Osteocyte (in vitro differentiated cells): ENCODE data around the gene SYCP3. TPM values are rescaled to one million over a fixed set of nuclear protein-coding genes. Genes with fewer than 3 reads are reported as not detected.

Experiments
- DNase-seq: peaks from one replicate; pipeline ENCODE4 v3.0.0; 2021; ENCODE audit warnings: mixed read lengths; ENCODE audit not compliant: unreplicated experiment; ENCODE audit errors: extremely low spot score
- H3K27ac Mint-ChIP-seq: one replicate; pipeline ENCODE4 v1.8.0; 2021; ENCODE audit warnings: mild to moderate bottlenecking, mixed read lengths; ENCODE audit not compliant: unreplicated experiment
- H3K27me3 Mint-ChIP-seq: one replicate; pipeline ENCODE4 v1.8.0; 2021; ENCODE audit warnings: mixed read lengths; ENCODE audit not compliant: unreplicated experiment
- H3K36me3 Mint-ChIP-seq: one replicate; pipeline ENCODE4 v1.8.0; 2021; ENCODE audit warnings: mixed read lengths; ENCODE audit not compliant: unreplicated experiment
- H3K4me1 Mint-ChIP-seq: one replicate; pipeline ENCODE4 v1.8.0; 2021; ENCODE audit warnings: mixed read lengths; ENCODE audit not compliant: unreplicated experiment
- H3K4me3 Mint-ChIP-seq: one replicate; pipeline ENCODE4 v1.8.0; 2021; ENCODE audit warnings: mild to moderate bottlenecking, moderate library complexity, mixed read lengths; ENCODE audit not compliant: unreplicated experiment
- H3K9me3 Mint-ChIP-seq: one replicate; pipeline ENCODE4 v1.8.0; 2021; ENCODE audit warnings: mixed read lengths; ENCODE audit not compliant: unreplicated experiment
- total RNA-seq: library from RNA; stranded (reverse); gene quantifications from 2 replicates; pipeline ENCODE4 v1.2.1, GENCODE V29; 2021
- TF ChIP-seq, protein P1 (sequence below): fragments of 200-600 bp; sonication (generic); IDR thresholded peaks from 2 replicates; pipeline ENCODE4 v1.5.0; 2021; ENCODE audit warnings: antibody characterized with exemption, mild to moderate bottlenecking, moderate library complexity

The SYCP3 gene
- total RNA-seq, 1 donor from 2014 or later: not detected

DNA sequence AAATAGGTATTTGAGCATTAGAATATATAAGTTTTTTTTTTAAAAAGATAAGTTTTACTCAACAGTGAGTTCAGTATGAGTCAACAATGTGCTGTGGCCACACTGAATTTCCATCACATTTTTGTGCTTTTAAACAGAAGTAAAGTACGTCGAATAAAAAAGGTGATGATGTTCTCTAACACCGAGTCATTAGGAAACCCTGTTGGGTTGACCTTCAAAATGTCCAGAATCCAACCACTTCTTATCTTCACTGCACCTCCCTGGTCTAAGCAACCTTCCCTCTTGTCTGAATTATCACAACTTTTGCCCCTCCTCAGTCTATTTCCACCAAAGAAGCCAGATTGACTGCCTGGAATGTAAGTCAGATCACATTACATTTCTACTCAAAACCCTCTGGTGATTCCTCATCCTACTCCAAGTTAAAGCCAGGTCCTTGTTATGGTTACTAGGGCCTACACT is 43.0 kb upstream of the SYCP3 start:
- Mint-ChIP-seq H3K36me3 (peaks cover 6% of the 10 kb centered on the region), H3K9me3 (no peaks in the 10 kb centered on the region), H3K4me1 (peaks cover 10% of the 10 kb centered on the region), H3K4me3 (no peak overlapping the region), H3K27me3 (no peaks in the 10 kb centered on the region), H3K27ac (no peak overlapping the region)
- no peak for DNase-seq
- TF ChIP-seq, protein P1, sequence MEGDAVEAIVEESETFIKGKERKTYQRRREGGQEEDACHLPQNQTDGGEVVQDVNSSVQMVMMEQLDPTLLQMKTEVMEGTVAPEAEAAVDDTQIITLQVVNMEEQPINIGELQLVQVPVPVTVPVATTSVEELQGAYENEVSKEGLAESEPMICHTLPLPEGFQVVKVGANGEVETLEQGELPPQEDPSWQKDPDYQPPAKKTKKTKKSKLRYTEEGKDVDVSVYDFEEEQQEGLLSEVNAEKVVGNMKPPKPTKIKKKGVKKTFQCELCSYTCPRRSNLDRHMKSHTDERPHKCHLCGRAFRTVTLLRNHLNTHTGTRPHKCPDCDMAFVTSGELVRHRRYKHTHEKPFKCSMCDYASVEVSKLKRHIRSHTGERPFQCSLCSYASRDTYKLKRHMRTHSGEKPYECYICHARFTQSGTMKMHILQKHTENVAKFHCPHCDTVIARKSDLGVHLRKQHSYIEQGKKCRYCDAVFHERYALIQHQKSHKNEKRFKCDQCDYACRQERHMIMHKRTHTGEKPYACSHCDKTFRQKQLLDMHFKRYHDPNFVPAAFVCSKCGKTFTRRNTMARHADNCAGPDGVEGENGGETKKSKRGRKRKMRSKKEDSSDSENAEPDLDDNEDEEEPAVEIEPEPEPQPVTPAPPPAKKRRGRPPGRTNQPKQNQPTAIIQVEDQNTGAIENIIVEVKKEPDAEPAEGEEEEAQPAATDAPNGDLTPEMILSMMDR: no peak

DNA sequence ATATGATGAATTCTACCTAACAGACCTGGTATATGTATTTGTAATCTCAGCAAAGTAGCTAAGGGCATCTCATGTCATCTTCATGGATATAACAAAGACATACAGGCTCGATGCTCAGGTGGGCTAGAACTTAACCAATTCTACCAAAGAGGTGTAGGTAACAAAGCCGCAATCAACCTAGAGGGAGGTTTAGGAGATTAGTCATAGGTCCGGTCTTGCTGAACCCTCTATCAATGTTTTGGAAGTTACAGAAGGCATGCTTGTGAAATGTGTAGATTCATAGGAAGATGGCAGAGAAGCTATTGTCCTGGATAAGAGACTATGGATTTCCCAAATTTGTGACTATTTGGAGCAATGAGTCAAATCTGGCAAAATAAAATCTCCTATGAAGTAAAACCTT is 42.6 kb upstream of the SYCP3 start:
- H3K27me3 Mint-ChIP-seq: no peaks in the 10 kb centered on the region
- no peak overlapping the region for H3K4me3 Mint-ChIP-seq
- no peak overlapping the region for H3K27ac Mint-ChIP-seq
- no peaks in the 10 kb centered on the region for H3K9me3 Mint-ChIP-seq
- peaks cover 10% of the 10 kb centered on the region for H3K4me1 Mint-ChIP-seq
- DNase-seq: no peak
- TF ChIP-seq, protein P1: no peak
- H3K36me3 Mint-ChIP-seq: peaks cover 8% of the 10 kb centered on the region

DNA sequence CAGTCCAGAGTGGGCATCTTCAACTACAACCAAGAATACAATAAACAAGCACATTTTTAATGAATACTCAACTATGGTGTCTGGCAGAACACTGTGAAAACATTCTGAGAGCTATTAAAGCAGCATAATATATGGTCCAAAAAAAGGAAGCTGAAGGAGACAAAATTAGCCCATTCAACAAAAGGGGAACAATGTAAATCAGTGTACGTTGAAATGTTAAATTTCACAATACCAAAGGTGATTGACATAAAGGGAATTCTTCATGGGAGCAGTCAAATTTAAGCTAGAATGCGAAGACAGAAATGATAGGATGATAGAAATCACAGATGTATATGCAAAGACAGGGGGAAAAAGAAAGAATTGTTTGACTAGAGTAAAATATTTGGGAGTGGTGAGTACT is 41.3 kb upstream of the SYCP3 start:
- TF ChIP-seq, protein P1: no peak
- Mint-ChIP-seq H3K9me3 (no peaks in the 10 kb centered on the region), H3K27ac (no peak overlapping the region), H3K27me3 (no peaks in the 10 kb centered on the region), H3K4me3 (no peak overlapping the region), H3K4me1 (peaks cover 10% of the 10 kb centered on the region), H3K36me3 (peaks cover 8% of the 10 kb centered on the region)
- DNase-seq: no peak

DNA sequence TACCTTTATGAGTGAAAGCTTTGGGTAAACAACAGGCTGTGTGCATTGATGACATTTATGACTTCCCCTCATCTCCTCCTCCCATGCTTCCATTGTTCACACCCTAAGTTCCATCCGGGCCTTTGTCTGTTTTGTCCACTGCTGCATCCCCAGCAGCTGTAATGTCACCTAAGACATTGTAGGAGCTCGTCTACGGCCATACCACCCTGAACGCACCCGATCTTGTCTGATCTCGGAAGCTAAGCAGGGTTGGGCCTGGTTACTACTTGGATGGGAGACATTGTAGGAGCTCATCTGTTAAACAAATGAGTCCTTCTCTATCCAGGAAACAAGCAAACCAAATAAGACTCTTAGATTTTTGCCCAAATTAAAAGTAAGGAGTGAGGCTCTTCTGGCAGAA is 40.4 kb upstream of the SYCP3 start:
- Mint-ChIP-seq H3K27me3 (no peaks in the 10 kb centered on the region), H3K27ac (no peak overlapping the region), H3K36me3 (peaks cover 8% of the 10 kb centered on the region), H3K9me3 (no peaks in the 10 kb centered on the region), H3K4me1 (peaks cover 10% of the 10 kb centered on the region), H3K4me3 (no peak overlapping the region)
- TF ChIP-seq, protein P1: no peak
- no peak for DNase-seq

DNA sequence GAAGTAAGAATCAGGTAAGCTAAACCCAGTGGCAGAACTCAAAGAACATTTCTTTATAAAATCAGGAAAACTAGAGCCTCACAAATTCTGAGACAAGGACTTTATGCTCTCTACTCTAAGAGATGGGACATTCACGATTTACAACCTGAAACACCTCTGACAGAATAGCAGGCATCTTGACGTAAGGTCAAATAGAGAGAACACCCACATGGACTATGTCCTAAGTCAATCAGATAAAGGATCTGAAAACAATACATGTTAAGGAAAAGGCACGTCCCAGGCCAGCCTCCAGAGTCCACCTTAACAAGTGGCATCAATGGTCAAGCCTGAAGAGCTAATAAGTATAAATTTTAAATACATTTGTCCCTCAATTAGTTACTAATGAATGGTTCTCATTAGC is 39.9 kb upstream of the SYCP3 start:
- DNase-seq: no peak
- Mint-ChIP-seq H3K36me3 (peaks cover 8% of the 10 kb centered on the region), H3K9me3 (no peaks in the 10 kb centered on the region), H3K4me1 (peaks cover 10% of the 10 kb centered on the region), H3K4me3 (no peak overlapping the region), H3K27me3 (no peaks in the 10 kb centered on the region), H3K27ac (no peak overlapping the region)
- TF ChIP-seq, protein P1: no peak
